GM18519 (cell line): ENCODE measurements around the gene C1orf232.

Experiments
- ATAC-seq: cut with Tn5 transposase; IDR thresholded peaks from one replicate; pipeline ENCODE4 v1.9.1; 2021; ENCODE audit warnings: mild to moderate bottlenecking, moderate library complexity; ENCODE audit not compliant: unreplicated experiment, low FRiP score

C1orf232 gene

GRCh38 chr1:26168410-26169197 is at the start of gene C1orf232:
Gene C1orf232, minus strand, starts transcription at chr1:26168963. Its CDS starts 464 bp downstream, at chr1:26168499.
- ATAC-seq, result no peak

DNA sequence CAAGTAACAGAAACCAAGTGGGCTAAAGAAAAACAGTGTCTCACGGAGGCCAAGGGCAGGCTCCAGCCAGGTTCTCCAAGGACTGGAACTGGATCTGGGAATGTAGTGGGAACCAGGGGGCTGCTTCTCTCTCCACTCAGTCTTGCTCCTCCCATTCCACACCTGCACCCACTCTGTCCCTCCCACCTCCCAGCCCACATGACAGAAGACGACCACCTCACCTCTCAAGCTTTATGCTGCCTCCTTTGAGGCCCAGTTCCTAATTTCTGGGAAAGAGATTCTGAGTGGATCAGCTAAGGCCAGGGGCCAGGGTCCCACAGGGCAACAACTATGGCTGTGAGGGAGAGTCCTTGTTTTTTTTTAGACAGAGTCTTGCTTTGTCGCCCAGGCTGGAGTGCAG is 46.5 kb upstream of the C1orf232 start:
- ATAC-seq, result no peak

- no peak for ATAC-seq
Observed at GRCh38 chr1:26213335-26213905, 44.7 kb upstream of the C1orf232 start.

- no peak for ATAC-seq
Observed at GRCh38 chr1:26212726-26213125, 44.0 kb upstream of the C1orf232 start.

- ATAC-seq, result no peak
Observed at GRCh38 chr1:26210147-26210870, 41.5 kb upstream of the C1orf232 start.

DNA sequence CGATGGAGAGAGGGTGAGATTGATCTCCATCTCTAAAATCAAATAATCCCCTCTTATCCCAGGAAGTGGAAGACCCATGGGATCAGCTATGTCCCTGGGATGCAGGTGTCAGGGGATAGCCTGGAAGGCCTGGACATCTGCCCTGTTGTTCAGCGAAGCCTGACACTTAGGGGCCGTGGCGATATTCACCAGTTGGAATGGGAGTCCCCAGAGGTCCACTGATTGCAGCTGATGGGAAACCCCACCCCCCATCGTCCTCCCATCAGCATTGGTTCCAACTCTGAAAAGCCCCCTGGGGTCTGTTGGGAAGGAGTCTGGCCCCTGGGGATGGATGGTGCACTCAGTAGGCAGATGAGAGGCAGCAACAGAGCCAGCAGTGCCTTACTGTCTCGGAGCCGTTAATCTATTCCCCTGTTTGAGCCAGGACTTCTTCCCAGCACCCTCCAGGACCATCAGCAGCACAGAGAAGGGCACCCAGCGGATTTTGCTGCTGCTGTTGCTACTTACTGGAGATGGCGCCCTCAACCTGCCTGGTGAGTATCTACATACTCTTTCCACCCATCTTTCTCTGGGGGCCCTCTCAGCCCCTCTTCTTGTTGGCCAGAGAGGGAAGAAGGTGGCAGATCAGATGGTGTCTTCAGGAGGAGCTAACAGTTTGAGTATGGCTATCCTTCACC is 35.0 kb upstream of the C1orf232 start:
- no peak for ATAC-seq

DNA sequence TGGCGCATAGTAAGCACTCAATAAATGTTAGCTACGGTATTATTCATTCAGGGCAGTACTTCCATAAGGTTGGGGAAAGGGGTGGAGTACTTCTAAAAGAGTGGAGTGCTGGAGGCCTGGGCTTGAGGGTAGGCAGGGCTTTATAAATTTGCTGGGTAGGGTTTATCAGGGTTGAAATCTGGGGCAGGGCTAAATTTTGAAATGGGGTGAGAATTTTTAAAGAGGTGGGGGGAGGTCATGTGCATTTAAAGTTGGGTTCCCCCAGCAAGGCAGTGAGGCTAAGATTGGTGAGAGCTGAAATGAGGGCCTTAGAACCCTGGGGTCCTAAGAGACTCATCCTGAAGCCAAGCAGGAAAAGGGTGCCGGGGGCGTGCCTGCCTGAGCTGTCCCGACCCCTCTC is 31.6 kb upstream of the C1orf232 start:
- no peak for ATAC-seq

GRCh38 chr1:26197813-26198212 is 29.1 kb upstream of the C1orf232 start:
- ATAC-seq, result no peak

- no peak for ATAC-seq
Observed at GRCh38 chr1:26197301-26197700, 28.5 kb upstream of the C1orf232 start.

DNA sequence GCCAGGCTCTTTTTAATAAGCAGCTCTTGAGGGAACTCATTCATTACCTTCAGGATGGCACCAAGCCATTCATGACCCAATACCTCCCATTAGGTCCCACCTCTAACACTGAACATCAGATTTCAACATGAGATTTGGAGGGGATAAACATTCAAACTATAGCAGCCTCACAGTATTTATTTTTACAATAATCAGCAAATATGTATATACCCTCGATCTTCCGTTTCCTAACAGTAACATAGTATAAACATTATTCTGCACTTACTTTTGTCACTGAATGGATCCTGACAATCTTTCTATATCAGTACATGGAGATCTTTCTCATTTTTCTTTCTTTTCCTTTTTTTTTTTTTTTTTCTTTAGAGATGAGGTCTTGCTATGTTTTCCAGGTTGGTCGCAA is 27.0 kb upstream of the C1orf232 start:
- ATAC-seq, result no peak

DNA sequence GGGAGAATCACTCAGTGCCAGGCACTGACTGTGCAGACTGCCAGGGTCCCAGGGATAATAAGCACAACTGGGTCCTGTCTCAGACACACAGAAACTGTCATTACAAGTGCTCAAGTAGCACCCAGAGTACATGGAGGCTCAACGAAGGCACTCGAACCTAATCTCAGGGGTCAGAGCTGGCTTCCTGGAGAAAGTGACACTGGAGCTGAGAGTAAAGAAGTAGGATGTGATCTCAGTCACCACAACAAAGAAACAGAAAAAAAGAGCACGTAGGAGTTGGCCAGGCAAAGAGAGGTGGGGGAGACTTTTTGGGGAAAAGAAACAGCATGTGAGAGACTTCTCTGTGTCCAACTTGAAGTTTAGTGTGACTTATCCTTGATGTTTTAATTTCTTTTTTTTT is 23.0 kb upstream of the C1orf232 start:
- no peak for ATAC-seq

DNA sequence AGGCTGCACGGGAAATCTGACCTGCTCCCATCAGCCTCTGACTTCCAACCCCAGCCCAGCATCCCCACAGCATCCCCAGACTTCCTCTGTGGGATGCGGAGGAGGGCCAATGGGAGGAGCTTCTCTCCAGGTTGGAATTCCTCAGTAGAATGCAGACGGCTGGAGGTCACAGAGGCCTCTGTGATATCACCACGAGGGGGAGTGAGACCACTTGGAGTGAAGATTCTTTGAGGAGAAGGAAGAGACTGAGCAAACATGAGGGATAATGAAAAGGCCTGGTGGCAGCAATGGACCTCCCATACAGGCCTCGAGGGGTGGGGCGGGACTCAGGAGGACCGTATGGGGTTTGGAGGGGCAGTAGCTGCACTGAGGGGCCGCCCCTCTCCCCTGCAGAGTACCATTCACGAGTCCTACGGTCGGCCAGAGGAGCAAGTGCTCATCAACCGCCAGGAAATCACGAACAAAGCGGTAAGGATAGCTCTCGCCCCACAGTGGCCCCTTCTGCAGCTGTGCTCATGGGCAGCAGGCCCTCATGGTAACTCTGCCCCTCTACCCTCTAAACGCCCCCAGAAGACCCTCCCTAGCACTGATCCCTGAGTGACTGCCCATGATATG is 21.7 kb upstream of the C1orf232 start, which contains the start of gene CATSPER4:
CATSPER4 (plus strand) TSS at position 230 of the 615 bp plus-strand sequence; CDS start at position 256, 26 bp downstream.
- no peak for ATAC-seq

- ATAC-seq, result no peak
Observed at GRCh38 chr1:26189751-26190275, 21.1 kb upstream of the C1orf232 start.

DNA sequence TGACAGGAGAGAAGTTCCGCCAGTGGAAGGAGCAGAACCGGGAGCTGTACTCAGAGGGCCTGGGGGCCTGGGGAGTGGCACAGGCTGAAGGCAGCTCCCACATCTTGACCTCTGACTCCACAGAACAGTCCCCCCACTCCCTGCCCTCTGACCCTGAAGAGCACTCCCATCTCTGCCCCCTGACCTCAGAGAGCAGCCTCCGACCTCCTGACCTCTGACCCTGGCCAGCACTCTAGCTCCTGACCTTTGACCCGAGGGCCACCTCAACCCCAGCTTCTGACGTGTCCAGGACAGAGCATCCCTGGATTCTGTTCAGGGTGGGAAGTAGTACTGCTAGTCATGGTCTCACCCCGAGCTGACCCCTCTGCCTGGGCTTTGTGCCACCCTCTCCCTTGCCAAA is 20.6 kb upstream of the C1orf232 start:
- ATAC-seq, result no peak

GRCh38 chr1:26188477-26188876 is 19.7 kb upstream of the C1orf232 start:
- ATAC-seq, result no peak

GRCh38 chr1:26187882-26188281 is 19.1 kb upstream of the C1orf232 start:
- ATAC-seq, result no peak

DNA sequence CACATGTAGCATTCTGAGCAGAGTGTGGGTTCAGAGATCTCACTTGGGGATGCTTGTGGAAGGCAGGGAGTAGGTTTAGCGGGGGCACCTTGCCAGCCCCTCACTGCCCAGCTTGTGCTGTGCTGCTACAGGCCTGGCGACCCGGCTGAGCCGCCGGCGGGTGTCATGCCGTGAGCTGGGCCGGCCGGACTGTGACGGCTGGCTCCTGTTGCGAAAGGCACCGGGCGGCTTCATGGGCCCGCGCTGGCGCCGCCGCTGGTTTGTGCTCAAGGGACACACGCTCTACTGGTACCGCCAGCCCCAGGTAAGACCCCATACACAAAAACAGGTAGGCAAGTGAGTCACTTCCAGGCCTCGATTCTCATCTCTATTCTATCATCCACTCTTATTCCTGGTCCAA is 16.1 kb upstream of the C1orf232 start:
- ATAC-seq, result no peak

- no peak for ATAC-seq
Observed at GRCh38 chr1:26184086-26184485, 15.3 kb upstream of the C1orf232 start.

GRCh38 chr1:26182383-26182696 is 13.6 kb upstream of the C1orf232 start:
- ATAC-seq, result no peak

DNA sequence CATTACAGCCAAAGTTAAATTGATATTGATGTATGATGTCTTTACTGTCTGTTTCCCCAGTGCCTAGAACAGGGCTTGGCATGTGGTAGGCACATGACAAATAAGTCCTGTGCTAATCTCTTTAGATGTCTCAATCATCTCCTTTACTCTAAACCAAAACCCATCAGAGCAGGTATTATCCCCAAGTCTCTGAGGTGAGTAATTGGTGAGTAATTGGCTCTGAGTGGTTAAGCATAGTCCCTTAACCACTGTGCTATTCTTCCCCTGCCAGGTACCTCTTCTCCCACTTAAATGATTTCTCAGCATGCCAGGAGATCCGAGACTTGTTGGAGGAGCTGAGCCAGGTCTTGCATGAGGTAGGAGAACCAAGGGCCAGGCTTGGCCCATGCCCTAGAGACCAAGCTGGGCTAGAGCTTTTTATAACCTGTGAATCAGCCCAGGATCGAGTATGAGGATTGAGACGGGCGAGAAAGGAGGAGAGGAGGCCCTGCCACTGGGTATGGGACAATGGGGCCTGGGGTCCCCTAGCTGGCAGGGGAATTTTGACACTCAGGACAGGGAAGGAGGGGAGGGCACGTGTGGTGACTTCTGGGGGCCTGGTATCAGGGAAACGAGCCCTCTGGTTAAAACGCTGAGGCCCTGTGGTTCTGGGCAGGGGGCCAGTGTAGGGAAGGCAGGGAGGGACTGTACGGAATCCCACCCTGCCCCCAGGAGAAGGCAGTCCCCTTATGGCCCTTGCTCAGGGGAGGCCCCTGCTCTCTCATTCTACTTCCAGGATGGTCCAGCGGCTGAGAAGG is 13.0 kb upstream of the C1orf232 start:
- no peak for ATAC-seq
